Tibial artery (tissue), 4 donors: ENCODE measurements around the gene APBA2.

ENCODE experiments used
- DNase-seq, 2 donors: peaks; one replicate each; pipeline ENCODE4 v3.0.0-alpha.2; 2019
- H3K27ac ChIP-seq, 2 donors: fragments of 200-600 bp; sonication (generic) in 1 of 2; 1 replicate in 1 of 2; 2 replicates in 1 of 2; pipeline ENCODE4 v1.5.1; 2018 to 2019; ENCODE audit warnings: mild to moderate bottlenecking in 1 of 2
- H3K27me3 ChIP-seq, 2 donors: fragments of 200-600 bp; sonication (generic) in 1 of 2; one replicate each; pipeline versions ENCODE4 v1.5.1 to v1.6.0; 2016 to 2019
- H3K36me3 ChIP-seq, 3 donors: fragments of 200-600 bp; sonication (generic) in 2 of 3; one replicate each; pipeline ENCODE4 v1.5.1; 2016 to 2019; ENCODE audit warnings: mild to moderate bottlenecking in 2 of 3
- H3K4me1 ChIP-seq, 4 donors: fragments of 200-600 bp; sonication (generic) in 2 of 4; 1 replicate in 3 of 4; 2 replicates in 1 of 4; pipeline ENCODE4 v1.5.1; 2016 to 2019
- H3K4me3 ChIP-seq, 2 donors: fragments of 200-600 bp; sonication (generic) in 1 of 2; 1 replicate in 1 of 2; 2 replicates in 1 of 2; pipeline ENCODE4 v1.5.1; 2018 to 2019; ENCODE audit warnings: mild to moderate bottlenecking in 2 of 2
- H3K9me3 ChIP-seq, 3 donors: fragments of 200-600 bp; sonication (generic) in 1 of 3; one replicate each; pipeline ENCODE4 v1.5.1; 2016 to 2019
- CTCF ChIP-seq, 2 experiments: fragments of 200-600 bp in 1 of 2; fragments of 450-650 bp in 1 of 2; IDR thresholded peaks; one replicate each; pipeline ENCODE4 v1.5.1; 2017 to 2019; ENCODE audit warnings: antibody characterized with exemption in 2 of 2, mild to moderate bottlenecking in 1 of 2, moderate library complexity in 1 of 2
- intact Hi-C: fragments of 100-400 bp; cut with DNase I; formaldehyde crosslinking; loops from one replicate; pipeline ENCODE4 v1.15.0; 2023; ENCODE audit warnings: low total_unique reads

APBA2 gene

GRCh38 chr15:28944286-28944685 lies 58.5 kb downstream of the APBA2 start:
- intact Hi-C loops: no loop called here
- Histone ChIP-seq H3K27ac (no peak overlapping the region), H3K4me3 (no peak overlapping the region), H3K27me3 (no peaks in the 10 kb centered on the region), H3K36me3 (no peaks in the 10 kb centered on the region), H3K9me3 (no peaks in the 10 kb centered on the region), H3K4me1 (no peaks in the 10 kb centered on the region)
- peak; percentile 15 to 17 for DNase-seq
- TF ChIP-seq CTCF (IDR thresholded peaks at IDR 0.05): no peak

GRCh38 chr15:28944696-28945300 lies 59.0 kb downstream of the APBA2 start:
- Histone ChIP-seq H3K27ac (no peak overlapping the region), H3K4me3 (no peak overlapping the region), H3K27me3 (no peaks in the 10 kb centered on the region), H3K9me3 (no peaks in the 10 kb centered on the region), H3K36me3 (no peaks in the 10 kb centered on the region), H3K4me1 (no peaks in the 10 kb centered on the region)
- no peak for TF ChIP-seq CTCF (IDR thresholded peaks at IDR 0.05)
- peak; percentile 14 to 42 for DNase-seq
- intact Hi-C loops: no loop called here

- H3K9me3 ChIP-seq: no peaks in the 10 kb centered on the region
- DNase-seq: peak; percentile 16 to 39
- TF ChIP-seq CTCF (IDR thresholded peaks at IDR 0.05): no peak
- H3K27me3 ChIP-seq: no peaks in the 10 kb centered on the region
- H3K4me3 ChIP-seq: no peak overlapping the region
- no peaks in the 10 kb centered on the region for H3K4me1 ChIP-seq
- intact Hi-C loops: no loop called here
- no peak overlapping the region for H3K27ac ChIP-seq
- H3K36me3 ChIP-seq: no peaks in the 10 kb centered on the region
Measured at GRCh38 chr15:28945626-28946230, 60.0 kb downstream of the APBA2 start.

GRCh38 chr15:28946803-28947202 lies 61.0 kb downstream of the APBA2 start:
- no peak overlapping the region for H3K27ac ChIP-seq
- no peaks in the 10 kb centered on the region for H3K4me1 ChIP-seq
- intact Hi-C loops: no loop called here
- H3K9me3 ChIP-seq: no peaks in the 10 kb centered on the region
- no peaks in the 10 kb centered on the region for H3K36me3 ChIP-seq
- no peak for TF ChIP-seq CTCF (IDR thresholded peaks at IDR 0.05)
- no peak for DNase-seq
- H3K4me3 ChIP-seq: no peak overlapping the region
- H3K27me3 ChIP-seq: no peaks in the 10 kb centered on the region

- no peak for TF ChIP-seq CTCF (IDR thresholded peaks at IDR 0.05)
- Histone ChIP-seq H3K4me1 (no peaks in the 10 kb centered on the region), H3K4me3 (no peak overlapping the region), H3K27me3 (no peaks in the 10 kb centered on the region), H3K36me3 (no peaks in the 10 kb centered on the region), H3K27ac (no peak overlapping the region), H3K9me3 (no peaks in the 10 kb centered on the region)
- intact Hi-C loops: no loop called here
- peak in 1 of 2 donors; percentile 63 for DNase-seq
Measured at GRCh38 chr15:28947221-28947674, 61.5 kb downstream of the APBA2 start.
